Suprapubic skin (tissue), 4 donors: Measurements from ENCODE around the gene PNPLA8. TPM values are rescaled to one million over a fixed set of nuclear protein-coding genes. Genes with fewer than 3 reads are reported as not detected.

Experiments used
- DNase-seq, 2 donors: peaks; one replicate each; pipeline ENCODE4 v3.0.0-alpha.2; 2019; ENCODE audit warnings: low spot score in 2 of 2
- H3K27ac ChIP-seq: fragments of 200-600 bp; sonication (generic); one replicate; pipeline ENCODE4 v1.5.1; 2019
- H3K27me3 ChIP-seq: fragments of 200-600 bp; sonication (generic); one replicate; pipeline ENCODE4 v1.5.1; 2019
- H3K36me3 ChIP-seq: fragments of 200-600 bp; sonication (generic); one replicate; pipeline ENCODE4 v1.5.1; 2019
- H3K4me1 ChIP-seq: fragments of 200-600 bp; sonication (generic); one replicate; pipeline ENCODE4 v1.5.1; 2019
- H3K4me3 ChIP-seq: fragments of 200-600 bp; sonication (generic); one replicate; pipeline ENCODE4 v1.5.1; 2019; ENCODE audit warnings: mild to moderate bottlenecking
- H3K9me3 ChIP-seq: fragments of 200-600 bp; sonication (generic); one replicate; pipeline ENCODE4 v1.5.1; 2019
- CTCF ChIP-seq, 2 donors: fragments of 200-600 bp in 1 of 2; fragments of 450-650 bp in 1 of 2; sonication (generic) in 1 of 2; IDR thresholded peaks; one replicate each; pipeline ENCODE4 v1.5.1; 2016 to 2019; ENCODE audit warnings: antibody characterized with exemption in 2 of 2, mild to moderate bottlenecking in 1 of 2, moderate library complexity in 1 of 2
- EP300 ChIP-seq: sonication (generic); formaldehyde crosslinking; IDR thresholded peaks from one replicate; pipeline ENCODE4 v1.6.1; 2017; ENCODE audit warnings: antibody characterized with exemption
- POLR2A ChIP-seq, 2 donors: fragments of 450-650 bp; IDR thresholded peaks; one replicate each; pipeline ENCODE4 v1.6.1; 2017; ENCODE audit warnings: antibody characterized with exemption in 2 of 2, mild to moderate bottlenecking in 2 of 2, moderate library complexity in 2 of 2
- POLR2AphosphoS5 ChIP-seq, 3 donors: sonication (generic); formaldehyde crosslinking; IDR thresholded peaks; one replicate each; pipeline ENCODE4 v1.6.1; 2017; ENCODE audit warnings: antibody characterized with exemption in 3 of 3
- WGBS: methylation state at CpG from one replicate; pipeline ENCODE4 v1.1.5; 2018; 5-methylcytosine and 5-hydroxymethylcytosine counted together
- total RNA-seq, 4 donors: library from RNA; depleted of rRNA; stranded (reverse); fragments of >200 nt; gene quantifications; one replicate each; pipeline ENCODE4 v1.1.0, GENCODE V29; 2016

The PNPLA8 gene
- total RNA-seq, 4 donors from 2014 or later: 28.1 to 49.8 (median 41.5) TPM

DNA sequence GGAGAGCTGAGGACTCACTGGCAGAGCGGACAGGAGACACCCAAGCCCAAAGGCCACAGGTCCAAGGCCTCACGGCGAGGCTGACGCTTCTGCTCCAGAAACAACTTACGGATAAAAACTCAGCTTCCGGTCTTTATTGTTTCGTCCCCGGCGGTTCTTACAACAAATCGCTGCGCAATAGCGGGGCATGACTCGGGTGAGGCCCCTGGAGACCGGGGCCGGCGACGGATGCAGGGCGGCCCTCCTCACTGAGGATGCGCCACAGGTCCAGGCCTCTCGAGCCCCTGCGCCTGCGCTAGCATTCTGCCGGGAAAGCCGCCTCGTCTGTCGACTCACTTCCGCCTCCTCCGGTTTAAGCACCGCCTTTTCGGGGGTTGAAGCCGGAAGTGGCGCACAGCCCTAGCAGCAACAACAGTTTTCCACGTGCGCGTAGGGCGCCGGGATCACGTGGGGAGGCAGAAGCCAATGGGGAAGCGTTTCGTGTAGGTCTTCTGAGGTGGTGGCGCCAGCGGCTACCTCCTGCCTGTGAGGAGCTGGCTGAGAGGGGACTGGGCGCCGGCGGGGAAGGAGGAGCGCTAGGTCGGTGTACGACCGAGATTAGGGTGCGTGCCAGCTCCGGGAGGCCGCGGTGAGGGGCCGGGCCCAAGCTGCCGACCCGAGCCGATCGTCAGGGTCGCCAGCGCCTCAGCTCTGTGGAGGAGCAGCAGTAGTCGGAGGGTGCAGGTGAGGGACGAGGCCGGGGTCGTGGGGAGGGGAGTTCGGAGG is 43.6 kb upstream of the PNPLA8 start, which contains the start of the genes DNAJB9 and THAP5:
Gene DNAJB9 (plus strand): TSS at position 494 of the 765 bp plus-strand sequence. CDS start 1,853 bp downstream, outside the sequence.
Gene THAP5 (minus strand): TSS at position 326 of the 765 bp plus-strand sequence. CDS start 137 bp downstream, at position 189.
- Histone ChIP-seq H3K36me3 (peaks cover 14% of the 10 kb centered on the region), H3K27ac (peak within 1 kb of the TSS; percentile 99), H3K4me1 (peaks cover 25% of the 10 kb centered on the region), H3K9me3 (no peaks in the 10 kb centered on the region), H3K27me3 (no peaks in the 10 kb centered on the region), H3K4me3 (peak within 1 kb of the TSS; percentile 93)
- WGBS: 1% methylated on average over 20 of the region's 65 CpGs
- DNase-seq: peak; percentile 100
- peak; percentile 27 to 92 for TF ChIP-seq POLR2A (IDR thresholded peaks at IDR 0.05)
- no peak for TF ChIP-seq CTCF (IDR thresholded peaks at IDR 0.05)
- no peak for TF ChIP-seq EP300
- TF ChIP-seq POLR2AphosphoS5 (IDR thresholded peaks at IDR 0.05): peak; percentile 81 to 96 (median 86)

DNA sequence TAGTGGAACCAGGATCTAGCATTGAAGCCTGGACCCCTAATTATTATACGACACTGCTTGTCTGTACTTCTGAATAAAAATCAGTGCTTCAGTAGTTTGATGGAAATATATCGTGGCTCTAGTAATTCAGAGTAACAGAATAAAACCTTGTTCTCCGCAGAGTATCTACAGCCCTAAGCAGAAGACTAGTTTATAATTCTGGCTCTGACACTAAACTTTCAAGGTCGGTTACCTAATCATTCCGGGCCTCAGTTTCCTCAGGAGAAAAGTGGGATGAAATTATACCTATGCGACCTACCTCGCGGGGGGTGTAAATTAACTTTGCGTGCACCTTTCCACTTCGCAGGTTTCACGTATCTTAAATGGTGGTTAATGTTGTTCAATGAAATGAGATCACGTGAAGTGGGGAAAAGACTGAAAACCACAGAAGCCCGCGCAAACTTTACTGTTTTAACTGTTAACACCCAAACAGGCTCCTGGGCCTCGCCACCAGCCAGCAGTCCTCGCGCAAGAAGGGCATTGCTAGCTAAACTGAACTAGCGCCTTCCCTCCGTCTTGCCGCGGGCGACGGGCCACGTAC is 43.0 kb upstream of the PNPLA8 start:
- Histone ChIP-seq H3K27me3 (no peaks in the 10 kb centered on the region), H3K36me3 (peaks cover 18% of the 10 kb centered on the region), H3K4me1 (peaks cover 25% of the 10 kb centered on the region), H3K9me3 (no peaks in the 10 kb centered on the region), H3K4me3 (peak overlapping the region; percentile 93), H3K27ac (peak overlapping the region; percentile 99)
- no peak for DNase-seq
- no peak for TF ChIP-seq EP300
- no peak for TF ChIP-seq POLR2A (IDR thresholded peaks at IDR 0.05)
- TF ChIP-seq POLR2AphosphoS5 (IDR thresholded peaks at IDR 0.05): no peak
- TF ChIP-seq CTCF (IDR thresholded peaks at IDR 0.05): no peak
- 17% methylated on average over 22 of the region's 24 CpGs for WGBS

DNA sequence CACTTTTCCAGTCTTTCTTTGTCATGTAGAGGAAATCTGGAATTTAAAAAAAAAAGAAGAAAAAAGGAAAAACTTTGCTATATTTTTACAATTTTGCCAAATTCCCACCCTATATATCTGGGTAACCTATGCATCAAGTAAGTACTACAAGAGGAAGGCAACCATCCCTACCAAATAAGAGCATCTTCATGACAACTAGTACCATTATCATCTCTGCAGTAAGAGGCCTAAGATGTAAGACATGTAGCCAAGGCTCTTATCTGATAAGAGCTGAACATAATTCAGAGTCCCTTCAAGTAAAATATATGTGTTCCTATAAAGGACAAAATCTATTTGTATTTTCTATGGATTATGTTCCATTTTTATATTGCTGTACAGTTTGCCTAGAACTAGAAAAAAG is 40.1 kb upstream of the PNPLA8 start:
- Histone ChIP-seq H3K4me1 (peaks cover 15% of the 10 kb centered on the region), H3K4me3 (no peak overlapping the region), H3K27me3 (no peaks in the 10 kb centered on the region), H3K27ac (no peak overlapping the region), H3K9me3 (no peaks in the 10 kb centered on the region), H3K36me3 (peaks cover 10% of the 10 kb centered on the region)
- DNase-seq: no peak
- TF ChIP-seq POLR2A (IDR thresholded peaks at IDR 0.05): no peak
- no peak for TF ChIP-seq POLR2AphosphoS5 (IDR thresholded peaks at IDR 0.05)

GRCh38 chr7:108561047-108561619 is 35.2 kb upstream of the PNPLA8 start:
- no peak for DNase-seq
- peaks cover 12% of the 10 kb centered on the region for H3K9me3 ChIP-seq
- 91% methylated on average over 4 of the region's 4 CpGs for WGBS

GRCh38 chr7:108559253-108559652 is 33.3 kb upstream of the PNPLA8 start:
- no peaks in the 10 kb centered on the region for H3K4me1 ChIP-seq
- no peak for DNase-seq
- peaks cover 2% of the 10 kb centered on the region for H3K36me3 ChIP-seq
- no peak overlapping the region for H3K4me3 ChIP-seq
- peaks cover 13% of the 10 kb centered on the region for H3K9me3 ChIP-seq
- no peak overlapping the region for H3K27ac ChIP-seq
- TF ChIP-seq CTCF (IDR thresholded peaks at IDR 0.05): no peak
- no peak for TF ChIP-seq EP300
- TF ChIP-seq POLR2A (IDR thresholded peaks at IDR 0.05): no peak
- no peak for TF ChIP-seq POLR2AphosphoS5 (IDR thresholded peaks at IDR 0.05)
- WGBS: 95% methylated on average over 4 of the region's 4 CpGs
- no peaks in the 10 kb centered on the region for H3K27me3 ChIP-seq

More at GRCh38 chr7:108561047-108561619, 35.2 kb upstream of the PNPLA8 start:
- Histone ChIP-seq H3K27me3 (no peaks in the 10 kb centered on the region), H3K4me3 (no peak overlapping the region), H3K36me3 (peaks cover 10% of the 10 kb centered on the region), H3K4me1 (no peaks in the 10 kb centered on the region), H3K27ac (no peak overlapping the region)
- TF ChIP-seq POLR2AphosphoS5 (IDR thresholded peaks at IDR 0.05) (no peak), EP300 (no peak), POLR2A (IDR thresholded peaks at IDR 0.05) (no peak), CTCF (IDR thresholded peaks at IDR 0.05) (no peak)
